ENCODE results near the gene RSPO3. TPM values are rescaled to one million over a fixed set of nuclear protein-coding genes. Genes with fewer than 3 reads are reported as not detected.
A peak's percentile ranks its signal among the peaks of the same experiment; 100 is the strongest.

RSPO3 gene
- total RNA-seq, 3 donors from 2014 or later (not counting 1 experiment from before 2014, with no cell fraction given), result not detected

- H3K4me3 ChIP-seq (ENCODE audit: low read length), result no peak overlapping the region
- no peaks in the 10 kb centered on the region for H3K27me3 ChIP-seq (ENCODE audit: control insufficient read depth, insufficient read depth, low read length)
- intact Hi-C loops (cut with micrococcal nuclease), result no loop called here
- H3K9me3 ChIP-seq (ENCODE audit: control insufficient read depth, insufficient read depth, low read length), result no peaks in the 10 kb centered on the region
- no peaks in the 10 kb centered on the region for H3K27me3 Mint-ChIP-seq (ENCODE audit: low read depth in 2 of 2)
- WGBS (ENCODE audit: insufficient coverage), result 0% methylated on average over 1 of the region's 3 CpGs
- no peak overlapping the region for H3K27ac Mint-ChIP-seq
- no peaks in the 10 kb centered on the region for H3K36me3 Mint-ChIP-seq
- ATAC-seq (no peak), DNase-seq (no peak)
- no peaks in the 10 kb centered on the region for H3K4me1 Mint-ChIP-seq
- H3K9me3 Mint-ChIP-seq, result no peaks in the 10 kb centered on the region
- no peaks in the 10 kb centered on the region for H3K4me1 ChIP-seq (ENCODE audit: control insufficient read depth, insufficient read depth, low read length)
- TF ChIP-seq CTCF (IDR thresholded peaks at IDR 0.05), result no peak
- H3K4me3 Mint-ChIP-seq, result no peak overlapping the region
- no peaks in the 10 kb centered on the region for H3K36me3 ChIP-seq (ENCODE audit: control insufficient read depth, insufficient read depth, low read length)
- H3K27ac ChIP-seq (ENCODE audit: low read length), result no peak overlapping the region
These were observed 17.8 kb upstream of the RSPO3 start for GRCh38 chr6:127100510-127101140.

GRCh38 chr6:127102299-127102698, 16.2 kb upstream of the RSPO3 start:
- no peaks in the 10 kb centered on the region for H3K27me3 ChIP-seq (ENCODE audit: control insufficient read depth, insufficient read depth, low read length)
- no peaks in the 10 kb centered on the region for H3K4me1 ChIP-seq (ENCODE audit: control insufficient read depth, insufficient read depth, low read length)
- no peak overlapping the region for H3K27ac ChIP-seq (ENCODE audit: low read length)
- Mint-ChIP-seq H3K4me3 (no peak overlapping the region), H3K27me3 (ENCODE audit: low read depth in 2 of 2) (no peaks in the 10 kb centered on the region), H3K4me1 (no peaks in the 10 kb centered on the region), H3K27ac (no peak overlapping the region), H3K9me3 (no peaks in the 10 kb centered on the region), H3K36me3 (no peaks in the 10 kb centered on the region)
- intact Hi-C loops (cut with micrococcal nuclease), result no loop called here
- ATAC-seq, result peak in 1 of 3 donors; percentile 20
- DNase-seq, result no peak
- no peak overlapping the region for H3K4me3 ChIP-seq (ENCODE audit: low read length)
- no peak for TF ChIP-seq CTCF (IDR thresholded peaks at IDR 0.05)
- no peaks in the 10 kb centered on the region for H3K9me3 ChIP-seq (ENCODE audit: control insufficient read depth, insufficient read depth, low read length)
- 90% methylated on average over 2 of the region's 2 CpGs for WGBS (ENCODE audit: insufficient coverage)
- H3K36me3 ChIP-seq (ENCODE audit: control insufficient read depth, insufficient read depth, low read length), result no peaks in the 10 kb centered on the region

- Histone ChIP-seq H3K9me3 (ENCODE audit: control insufficient read depth, insufficient read depth, low read length) (no peaks in the 10 kb centered on the region), H3K4me1 (ENCODE audit: control insufficient read depth, insufficient read depth, low read length) (no peaks in the 10 kb centered on the region), H3K27me3 (ENCODE audit: control insufficient read depth, insufficient read depth, low read length) (no peaks in the 10 kb centered on the region), H3K4me3 (ENCODE audit: low read length) (no peak overlapping the region), H3K27ac (ENCODE audit: low read length) (no peak overlapping the region), H3K36me3 (ENCODE audit: control insufficient read depth, insufficient read depth, low read length) (no peaks in the 10 kb centered on the region)
- TF ChIP-seq CTCF (IDR thresholded peaks at IDR 0.05), result no peak
- no peaks in the 10 kb centered on the region for H3K9me3 Mint-ChIP-seq
- DNase-seq (no peak), ATAC-seq (no peak)
- no peaks in the 10 kb centered on the region for H3K36me3 Mint-ChIP-seq
- peaks cover 0 to 1% of the 10 kb centered on the region in 2 donors for H3K27me3 Mint-ChIP-seq (ENCODE audit: low read depth in 2 of 2)
- intact Hi-C loops (cut with micrococcal nuclease), result no loop called here
- no peak overlapping the region for H3K27ac Mint-ChIP-seq
- WGBS (ENCODE audit: insufficient coverage), result 100% methylated on average over 1 of the region's 3 CpGs
- H3K4me1 Mint-ChIP-seq, result no peaks in the 10 kb centered on the region
- H3K4me3 Mint-ChIP-seq, result no peak overlapping the region
These were observed 15.6 kb upstream of the RSPO3 start for GRCh38 chr6:127102859-127103258.

GRCh38 chr6:127103482-127103881, 15.0 kb upstream of the RSPO3 start:
- Histone ChIP-seq H3K4me1 (ENCODE audit: control insufficient read depth, insufficient read depth, low read length) (no peaks in the 10 kb centered on the region), H3K4me3 (ENCODE audit: low read length) (no peak overlapping the region), H3K36me3 (ENCODE audit: control insufficient read depth, insufficient read depth, low read length) (no peaks in the 10 kb centered on the region), H3K27me3 (ENCODE audit: control insufficient read depth, insufficient read depth, low read length) (no peaks in the 10 kb centered on the region), H3K9me3 (ENCODE audit: control insufficient read depth, insufficient read depth, low read length) (no peaks in the 10 kb centered on the region), H3K27ac (ENCODE audit: low read length) (no peak overlapping the region)
- DNase-seq (no peak), ATAC-seq (no peak)
- Mint-ChIP-seq H3K36me3 (no peaks in the 10 kb centered on the region), H3K4me1 (no peaks in the 10 kb centered on the region), H3K27me3 (ENCODE audit: low read depth in 2 of 2) (peaks cover 0 to 4% of the 10 kb centered on the region in 2 donors), H3K9me3 (no peaks in the 10 kb centered on the region), H3K4me3 (no peak overlapping the region), H3K27ac (no peak overlapping the region)
- 66% methylated on average over 2 of the region's 2 CpGs for WGBS (ENCODE audit: insufficient coverage)
- no peak for TF ChIP-seq CTCF (IDR thresholded peaks at IDR 0.05)
- intact Hi-C loops (cut with micrococcal nuclease), result no loop called here

Measured in natural killer cell (primary cell).